ENCODE data around the gene ZNF12.

- TF ChIP-seq EZH2 (IDR thresholded peaks at IDR 0.05; ENCODE audit: borderline replicate concordance, low read length) = no peak
- no peak for TF ChIP-seq CTCF (IDR thresholded peaks at IDR 0.05; ENCODE audit: low read length)
Measured at GRCh38 chr7:6691103-6691502, 15.6 kb downstream of the ZNF12 start.

Measured in OCI-LY1 (cell line).